Erythroblast (primary cell): ENCODE results near the gene ZNRF1.

Source experiments
- DNase-seq, 2 experiments: peaks; one replicate each; lab custom pipeline; 2025; lab: John Stamatoyannopoulos, UW
- GATA1 ChIP-seq: IDR thresholded peaks from 2 replicates; pipeline ENCODE4 v1.6.1; 2011; ENCODE audit warnings: low read depth, mild to moderate bottlenecking, control low read depth, low read length, moderate library complexity
- POLR2A ChIP-seq: IDR thresholded peaks from 2 replicates; pipeline ENCODE4 v1.6.1; 2011; ENCODE audit warnings: mild to moderate bottlenecking, low read length

Gene ZNRF1

GRCh38 chr16:75092777-75093176, 94.0 kb downstream of the ZNRF1 start:
- no peak for DNase-seq
- TF ChIP-seq POLR2A (no peak), GATA1 (no peak)

GRCh38 chr16:75093598-75094540, 95.0 kb downstream of the ZNRF1 start:
- no peak for DNase-seq
- TF ChIP-seq POLR2A (no peak), GATA1 (no peak)

- no peak for DNase-seq
- no peak for TF ChIP-seq POLR2A
- no peak for TF ChIP-seq GATA1
Measured at GRCh38 chr16:75095204-75095621, 96.4 kb downstream of the ZNRF1 start.

GRCh38 chr16:75096656-75097055, 97.8 kb downstream of the ZNRF1 start:
- no peak for TF ChIP-seq GATA1
- no peak for TF ChIP-seq POLR2A
- no peak for DNase-seq

GRCh38 chr16:75097191-75097761, 98.5 kb downstream of the ZNRF1 start:
- no peak for TF ChIP-seq POLR2A
- no peak for TF ChIP-seq GATA1
- DNase-seq = no peak

GRCh38 chr16:75097941-75098901, 99.4 kb downstream of the ZNRF1 start:
- no peak for DNase-seq
- TF ChIP-seq GATA1 = no peak
- no peak for TF ChIP-seq POLR2A

GRCh38 chr16:75099075-75099667, 100.3 kb downstream of the ZNRF1 start:
- no peak for DNase-seq
- no peak for TF ChIP-seq POLR2A
- TF ChIP-seq GATA1 = no peak

- TF ChIP-seq GATA1 (no peak), POLR2A (no peak)
- DNase-seq = no peak
Measured at GRCh38 chr16:75099738-75100602, 101.1 kb downstream of the ZNRF1 start.

- TF ChIP-seq POLR2A (no peak), GATA1 (no peak)
- no peak for DNase-seq
Measured at GRCh38 chr16:75100603-75100990, 101.8 kb downstream of the ZNRF1 start.

- no peak for DNase-seq
- TF ChIP-seq GATA1 = no peak
Measured at GRCh38 chr16:75101635-75102034, 102.8 kb downstream of the ZNRF1 start.

GRCh38 chr16:75102595-75102994, 103.8 kb downstream of the ZNRF1 start:
- no peak for DNase-seq
- no peak for TF ChIP-seq POLR2A
- no peak for TF ChIP-seq GATA1

- no peak for DNase-seq
- TF ChIP-seq POLR2A = no peak
- no peak for TF ChIP-seq GATA1
Measured at GRCh38 chr16:75103994-75104393, 105.2 kb downstream of the ZNRF1 start.

GRCh38 chr16:75104836-75105235, 106.0 kb downstream of the ZNRF1 start:
- no peak for TF ChIP-seq GATA1
- no peak for TF ChIP-seq POLR2A
- no peak for DNase-seq
